GM21515 (cell line): Measurements from ENCODE around the gene SRP54.
"Not testable (repeated sequence)": the region's sequence is repeated elsewhere in the genome, so short reads cannot be mapped to it uniquely, and the experiment has no call there.

Source experiments
- ATAC-seq: cut with Tn5 transposase; IDR thresholded peaks from one replicate; pipeline ENCODE4 v1.9.1; 2021; ENCODE audit not compliant: unreplicated experiment

SRP54 gene

DNA sequence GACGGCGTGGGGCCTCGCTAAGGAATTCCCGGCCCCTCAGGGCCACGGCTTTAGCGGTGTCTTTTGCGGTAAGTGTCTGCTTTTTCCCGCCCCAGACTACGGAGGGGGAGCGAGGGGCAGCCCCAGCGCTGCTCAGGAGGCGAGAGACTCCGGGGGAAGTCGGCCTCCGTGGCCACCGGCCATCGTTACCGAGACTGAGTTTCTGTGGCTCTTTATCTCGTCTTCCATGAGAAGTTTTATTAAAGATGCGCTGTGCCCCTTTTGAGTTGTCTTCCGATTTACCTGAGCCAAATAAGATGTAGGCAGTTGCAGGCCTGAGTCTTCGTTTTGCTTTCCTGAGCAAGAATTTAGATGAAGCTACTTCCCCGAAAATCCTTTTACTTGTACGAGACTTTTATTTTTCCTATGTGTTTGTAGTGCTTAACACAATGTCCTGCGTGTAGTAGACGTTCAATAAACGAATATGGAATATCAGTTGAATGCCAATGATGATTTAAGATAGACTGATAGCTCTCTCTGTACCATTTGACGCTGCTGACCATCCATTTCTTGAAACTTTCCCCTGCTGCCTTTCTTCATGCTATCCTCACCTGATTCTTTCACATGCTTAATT lies 462 bp downstream of the SRP54 start:
- ATAC-seq: peak; percentile 25

DNA sequence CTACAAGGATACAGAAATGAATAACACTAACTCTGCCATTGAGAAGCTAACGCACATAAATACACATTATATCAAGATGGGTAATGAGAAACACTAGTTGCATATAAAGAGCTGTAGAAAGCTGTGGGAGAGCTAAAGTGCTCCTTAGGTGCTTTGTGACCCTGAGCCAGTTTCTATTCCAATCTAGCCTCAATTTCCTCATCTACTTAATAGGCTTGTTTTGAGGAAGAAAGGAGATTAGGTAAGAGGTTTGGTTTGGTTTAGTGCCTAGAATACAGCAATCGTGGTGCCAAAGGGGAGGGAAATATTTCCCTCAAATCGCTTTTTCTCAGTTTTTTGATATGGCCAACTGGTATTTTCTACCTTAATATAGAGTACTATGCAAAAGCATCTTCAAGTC lies 994 bp downstream of the SRP54 start:
- ATAC-seq: no peak

DNA sequence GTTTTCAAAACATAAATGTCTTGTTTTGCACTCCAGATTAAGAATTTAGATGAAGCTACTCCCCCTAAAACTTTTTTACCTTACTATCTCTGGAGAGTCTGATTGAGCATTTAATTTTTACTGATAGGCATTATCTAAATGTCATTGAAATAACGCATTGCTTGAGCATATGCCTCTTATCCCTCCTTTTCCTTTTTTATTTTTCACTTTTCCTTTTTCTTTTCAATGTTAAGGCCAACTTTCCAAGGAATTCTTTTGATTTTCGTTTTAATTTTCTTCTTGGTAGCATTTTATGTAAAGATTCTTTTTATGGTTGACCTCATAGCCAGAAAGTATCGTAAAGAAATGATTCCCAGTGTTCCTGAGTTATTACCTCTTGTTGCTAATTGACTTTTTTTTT lies 2.9 kb downstream of the SRP54 start:
- ATAC-seq: no peak

DNA sequence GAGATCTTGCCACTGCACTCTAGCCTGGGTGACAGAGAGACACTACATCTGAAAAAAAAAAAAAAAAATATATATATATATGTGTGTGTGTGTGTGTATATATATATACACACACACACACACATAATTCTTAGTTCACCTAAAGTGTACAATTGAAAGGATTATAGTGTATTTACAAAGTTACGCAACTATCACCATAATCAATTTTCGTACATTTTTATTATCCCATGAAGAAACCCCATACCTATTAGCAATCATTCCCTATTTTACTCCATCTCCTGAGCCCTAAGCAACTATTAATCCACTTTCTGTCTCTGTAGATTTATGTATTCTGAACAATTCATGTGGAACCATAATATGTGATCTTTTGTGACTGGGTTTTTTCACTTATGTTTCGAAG lies 4.4 kb downstream of the SRP54 start:
- ATAC-seq: no peak

DNA sequence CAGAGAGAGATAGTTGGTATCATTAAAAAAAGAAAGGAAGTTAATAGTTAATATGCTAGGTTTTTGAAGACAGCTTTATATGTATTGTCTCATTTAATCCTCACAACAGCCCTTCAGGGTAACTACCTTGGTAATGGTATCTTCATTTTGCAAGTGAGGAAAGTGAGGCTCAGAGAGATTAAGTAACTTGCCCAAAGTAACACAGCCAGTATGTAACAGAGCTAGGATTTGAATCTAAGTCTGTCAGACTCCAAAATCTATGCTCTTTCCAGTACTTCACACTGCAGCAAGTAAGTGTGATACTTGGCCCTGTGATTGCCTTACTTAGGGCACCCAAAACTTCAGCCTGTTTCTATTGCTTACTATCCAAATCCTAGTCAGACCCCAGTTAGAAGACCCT lies 7.0 kb downstream of the SRP54 start:
- no peak for ATAC-seq

DNA sequence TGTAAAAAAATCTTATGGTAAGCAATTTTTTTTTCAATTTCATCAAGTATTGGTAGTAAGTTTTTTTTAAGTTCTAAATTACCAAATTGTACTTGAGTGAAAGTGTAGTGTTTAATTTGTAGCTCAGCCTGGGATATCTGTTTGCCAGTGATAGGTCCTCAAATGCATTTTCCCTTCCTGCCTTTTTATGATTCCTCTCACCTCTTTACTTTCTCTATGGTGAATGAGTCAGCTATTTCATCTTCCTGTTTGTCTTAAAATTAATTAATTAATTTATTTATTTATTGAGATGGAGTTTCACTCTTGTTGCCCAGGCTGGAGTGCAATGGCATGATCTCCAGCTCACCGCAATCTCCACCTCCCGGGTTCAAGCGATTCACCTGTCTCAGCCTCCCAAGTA lies 10.6 kb downstream of the SRP54 start:
- no peak for ATAC-seq

DNA sequence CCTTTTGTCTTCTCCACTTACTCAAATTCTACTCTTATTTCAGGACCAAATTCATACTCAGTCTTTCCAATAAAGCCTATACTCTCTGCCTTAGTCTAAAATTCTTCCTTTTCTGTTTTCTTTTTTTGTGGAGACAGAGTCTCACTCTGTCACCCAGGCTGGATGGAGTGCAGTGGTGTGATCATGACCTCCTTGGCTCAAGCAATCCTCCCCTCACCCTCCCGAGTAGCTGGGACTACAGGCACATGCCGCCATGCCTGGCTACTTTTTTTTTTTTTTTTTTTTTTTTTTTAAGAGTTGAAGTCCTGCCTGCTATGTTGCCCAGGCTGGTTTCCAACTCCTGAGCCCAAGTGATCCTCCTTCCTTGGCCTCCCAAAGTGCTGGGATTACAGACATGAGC lies 11.9 kb downstream of the SRP54 start:
- ATAC-seq: no peak

DNA sequence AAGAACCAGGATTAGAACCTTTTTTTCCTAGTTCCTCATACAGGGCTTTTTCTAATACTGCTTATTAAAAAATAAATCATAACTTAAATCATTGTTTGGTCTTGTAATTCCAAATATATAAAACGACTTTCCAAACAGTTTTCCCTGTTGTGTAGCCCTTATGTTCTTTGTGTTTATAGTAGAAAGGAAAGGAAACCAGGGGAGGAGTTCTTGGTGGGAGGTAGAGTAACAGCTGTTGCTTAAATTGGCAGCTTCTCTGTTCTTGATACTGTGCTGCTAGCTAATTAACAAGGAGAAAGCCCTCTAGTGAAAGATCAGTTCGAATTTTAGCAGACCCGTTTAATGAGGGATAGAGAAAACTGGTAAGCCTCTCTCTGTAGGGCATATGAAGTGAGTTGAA lies 15.0 kb downstream of the SRP54 start:
- ATAC-seq: no peak

DNA sequence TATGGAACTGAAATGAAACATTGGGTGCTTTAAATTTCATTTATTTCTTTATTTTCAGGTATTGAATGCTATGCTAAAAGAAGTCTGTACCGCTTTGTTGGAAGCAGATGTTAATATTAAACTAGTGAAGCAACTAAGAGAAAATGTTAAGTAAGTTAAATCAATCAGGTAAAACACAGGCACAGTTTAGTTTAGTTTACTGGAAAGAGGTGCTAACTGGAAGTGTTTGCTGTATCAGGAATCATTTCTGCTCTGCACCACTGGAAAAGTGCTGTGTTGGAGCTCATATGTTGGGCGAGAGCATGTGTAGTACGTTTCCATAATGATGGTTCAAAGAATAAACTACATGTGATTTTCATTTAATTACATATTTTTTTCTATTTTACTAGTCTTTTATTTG lies 16.7 kb downstream of the SRP54 start:
- ATAC-seq: no peak

DNA sequence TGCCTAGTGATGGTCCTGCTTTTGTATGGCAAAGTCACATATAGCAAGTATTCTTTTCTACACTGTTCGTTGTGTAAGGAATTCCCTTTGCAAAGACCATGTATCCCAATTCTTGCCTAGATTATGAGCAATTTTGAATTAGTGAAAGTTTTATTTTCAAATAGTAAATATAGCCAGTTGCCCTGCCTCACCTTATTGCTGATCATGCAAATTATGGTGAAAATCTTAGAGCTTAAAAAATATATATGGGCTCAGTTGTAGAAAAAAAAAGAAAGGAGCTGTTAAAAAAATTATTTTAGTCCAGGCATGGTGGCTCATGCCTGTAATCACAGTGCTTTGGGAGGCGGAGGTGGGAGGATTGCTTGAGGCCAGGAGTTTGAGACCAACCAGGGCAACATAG lies 18.8 kb downstream of the SRP54 start:
- no peak for ATAC-seq

DNA sequence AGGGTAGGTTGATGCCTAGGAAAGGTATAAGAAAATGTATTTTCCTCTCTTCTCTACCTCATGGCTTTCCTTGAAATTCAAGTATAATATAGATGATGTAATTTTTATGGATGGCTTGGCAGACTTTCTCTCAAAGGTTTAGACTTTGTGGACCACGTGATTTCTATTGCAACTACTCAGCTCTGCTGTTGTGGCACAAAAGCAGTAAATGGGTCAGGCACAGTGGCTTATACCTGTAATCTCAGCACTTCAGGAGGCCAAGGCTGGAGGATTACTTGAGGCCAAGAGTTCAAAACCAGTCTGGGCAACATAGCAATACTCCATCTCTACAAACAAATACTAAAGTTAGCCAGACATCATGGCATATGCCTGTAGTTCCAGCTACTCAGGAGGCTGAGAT lies 22.0 kb downstream of the SRP54 start:
- no peak for ATAC-seq

DNA sequence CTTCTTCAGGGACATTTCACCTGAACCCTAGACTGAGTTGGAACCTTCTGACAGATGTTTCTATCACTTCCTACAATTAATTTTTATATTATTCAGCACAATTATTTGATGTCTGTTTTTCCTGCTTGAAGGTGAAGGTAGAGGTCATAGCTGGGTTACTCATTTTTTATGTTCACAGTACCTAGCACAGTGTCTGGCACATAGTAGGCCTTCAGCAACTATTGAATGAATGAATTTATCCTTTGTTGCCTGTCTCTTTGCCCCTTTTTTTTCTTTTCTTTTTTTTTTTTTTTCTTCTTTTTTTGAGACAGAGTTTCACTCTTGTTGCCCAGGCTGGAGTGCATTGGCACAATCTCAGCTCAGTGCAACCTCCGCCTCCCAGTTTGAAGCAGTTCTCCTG lies 33.8 kb downstream of the SRP54 start:
- ATAC-seq: no peak

DNA sequence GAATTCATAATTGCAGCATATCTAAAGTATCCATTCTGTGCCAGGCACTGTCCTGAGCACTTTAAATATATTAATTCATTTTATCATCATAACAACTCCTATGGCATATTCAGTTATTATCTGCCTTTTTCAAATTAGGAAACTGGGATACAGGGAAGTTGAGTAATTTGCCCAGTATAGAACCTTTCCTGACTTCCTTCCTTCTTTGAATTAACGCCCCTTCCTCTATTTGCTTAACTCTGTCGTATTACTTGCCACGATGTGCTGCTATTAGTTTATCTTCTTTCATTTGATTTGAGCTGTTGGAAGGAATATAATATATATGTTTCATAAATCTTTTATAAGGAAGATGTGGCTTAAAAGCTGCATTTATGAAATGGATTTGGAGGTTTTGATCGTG lies 37.9 kb downstream of the SRP54 start:
- ATAC-seq: no peak

DNA sequence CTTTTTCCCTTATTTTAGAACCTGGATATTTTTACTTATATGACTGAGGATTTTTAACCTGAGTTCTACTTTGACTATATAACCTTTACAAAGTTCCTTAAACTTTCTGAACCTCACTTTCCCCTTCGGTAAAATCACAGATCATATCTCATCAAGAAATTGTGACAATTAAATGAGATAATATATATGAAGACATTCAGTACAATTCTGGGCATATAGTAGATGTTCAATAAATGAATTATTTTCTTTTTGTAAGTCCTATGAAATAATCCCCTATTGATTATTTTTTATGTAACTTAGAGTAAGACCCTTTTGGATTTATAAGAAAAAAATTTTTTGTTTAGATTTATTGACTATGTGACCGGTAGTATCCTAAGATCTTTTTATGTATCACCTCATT lies 45.6 kb downstream of the SRP54 start:
- ATAC-seq: no peak

DNA sequence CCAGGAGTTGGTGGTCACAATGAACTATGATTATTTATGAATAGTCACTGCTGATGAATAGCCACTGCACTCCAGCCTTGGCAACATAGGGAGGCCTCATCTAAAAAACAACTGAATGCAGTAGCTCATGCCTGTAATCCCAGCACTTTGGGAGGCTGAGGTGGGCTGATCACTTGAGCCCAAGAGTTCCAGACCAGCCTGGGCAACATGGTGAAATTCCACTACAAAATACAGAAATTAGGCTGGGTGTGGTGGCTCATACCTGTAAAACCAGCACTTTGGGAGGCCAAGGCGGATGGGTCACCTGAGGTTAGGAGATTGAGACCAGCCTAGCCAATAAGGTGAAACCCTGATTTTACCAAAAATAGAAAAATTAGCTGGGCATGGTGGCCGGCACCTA lies 49.8 kb downstream of the SRP54 start:
- no peak for ATAC-seq

DNA sequence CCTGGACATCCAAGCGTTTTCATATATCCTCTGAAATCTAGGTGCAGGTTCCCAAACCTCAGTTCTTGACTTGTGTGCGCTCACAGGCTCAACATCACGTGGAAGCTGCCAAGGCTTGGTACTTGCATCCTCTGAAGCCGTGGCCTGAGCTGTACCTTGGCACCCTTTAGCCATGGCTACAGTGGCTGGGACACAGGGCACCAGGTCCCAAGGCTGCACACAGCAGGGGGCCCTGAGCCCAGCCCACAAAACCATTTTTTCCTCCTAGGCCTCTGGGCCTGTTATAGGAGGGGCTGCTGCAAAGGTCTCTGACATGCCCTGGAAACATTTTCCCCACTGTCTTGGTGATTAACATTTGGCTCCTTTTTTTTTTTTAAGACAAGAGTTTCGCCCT lies 51.6 kb downstream of the SRP54 start:
- no peak for ATAC-seq

DNA sequence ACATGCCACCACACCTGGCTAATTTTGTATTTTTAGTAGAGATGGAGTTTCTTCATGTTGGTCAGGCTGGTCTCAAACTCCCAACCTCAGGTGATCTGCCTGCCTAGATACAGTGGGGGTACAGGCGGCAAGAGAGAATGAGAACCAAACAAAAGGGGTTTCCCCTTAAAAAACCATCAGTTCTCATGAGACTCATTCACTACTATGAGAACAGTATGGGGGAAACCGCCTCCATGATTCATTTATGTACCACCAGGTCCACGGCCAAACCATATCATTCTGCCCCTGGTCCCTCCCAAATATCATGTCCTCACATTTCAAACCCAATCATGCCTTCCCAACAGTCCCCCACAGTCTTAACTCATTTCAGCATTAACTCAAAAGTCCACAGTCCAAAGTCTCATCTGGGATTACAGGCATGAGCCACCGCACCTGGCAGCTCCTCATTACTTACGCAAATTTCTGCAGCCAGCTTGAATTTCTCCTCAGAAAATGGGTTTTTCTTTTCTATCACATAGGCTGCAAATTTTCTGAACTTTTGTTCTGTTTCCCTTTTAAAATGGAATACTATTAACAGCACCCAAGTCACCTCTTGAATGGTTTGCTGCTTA lies 52.3 kb downstream of the SRP54 start:
- ATAC-seq: not testable (repeated sequence)

DNA sequence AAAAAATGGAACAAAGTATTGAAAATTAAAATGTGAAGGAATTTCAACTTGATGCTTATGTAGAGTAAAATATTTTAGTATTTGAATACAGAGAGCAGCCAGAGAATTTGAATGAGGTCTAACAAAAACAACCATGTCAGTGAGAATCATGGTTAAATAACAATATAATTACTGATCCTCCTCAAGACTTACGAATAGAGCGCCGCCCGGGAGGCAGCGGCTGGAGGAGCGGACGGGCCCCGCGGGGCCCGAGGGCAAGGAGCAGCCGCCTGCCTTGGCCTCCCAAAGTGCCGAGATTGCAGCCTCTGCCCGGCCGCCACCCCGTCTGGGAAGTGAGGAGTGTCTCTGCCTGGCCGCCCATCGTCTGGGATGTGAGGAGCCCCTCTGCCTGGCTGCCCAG lies 55.5 kb downstream of the SRP54 start:
- not testable (repeated sequence) for ATAC-seq

DNA sequence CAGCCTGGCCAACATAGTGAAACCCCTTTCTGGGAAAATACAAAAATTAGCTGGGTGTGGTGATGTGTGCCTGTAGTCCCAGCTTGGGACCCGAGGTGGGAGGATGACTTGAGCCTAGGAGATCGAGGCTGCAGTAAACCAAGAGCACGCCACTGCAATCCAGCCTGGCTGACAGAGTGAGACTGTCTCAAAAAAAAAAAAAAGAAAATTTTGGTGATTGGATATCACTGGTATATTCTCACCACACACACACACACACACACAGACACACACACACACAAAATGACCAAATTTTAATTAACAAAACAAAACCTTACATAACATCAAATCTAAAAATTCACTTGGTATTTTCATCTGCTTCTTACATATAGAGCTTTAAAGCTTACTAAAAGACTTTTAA lies 59.8 kb downstream of the SRP54 start:
- ATAC-seq: no peak

DNA sequence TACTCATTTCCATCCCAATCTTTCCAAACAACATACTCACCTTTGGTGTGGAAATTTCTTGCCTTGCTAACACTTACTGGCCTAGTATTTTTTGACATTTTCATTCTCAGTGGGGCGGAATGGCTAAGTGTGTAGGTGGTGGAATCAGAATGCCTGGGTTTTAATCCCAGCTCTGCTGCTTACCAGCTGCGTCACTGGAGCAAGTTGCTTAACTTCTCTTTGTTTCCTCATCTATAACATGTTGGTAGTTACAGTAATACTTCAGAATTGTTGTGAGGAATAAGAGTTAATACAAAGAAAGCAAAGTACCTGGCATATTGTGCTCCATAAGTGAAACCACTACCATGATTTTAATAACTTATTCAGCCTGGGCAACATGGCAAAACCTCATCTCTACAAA lies 60.3 kb downstream of the SRP54 start:
- ATAC-seq: no peak

DNA sequence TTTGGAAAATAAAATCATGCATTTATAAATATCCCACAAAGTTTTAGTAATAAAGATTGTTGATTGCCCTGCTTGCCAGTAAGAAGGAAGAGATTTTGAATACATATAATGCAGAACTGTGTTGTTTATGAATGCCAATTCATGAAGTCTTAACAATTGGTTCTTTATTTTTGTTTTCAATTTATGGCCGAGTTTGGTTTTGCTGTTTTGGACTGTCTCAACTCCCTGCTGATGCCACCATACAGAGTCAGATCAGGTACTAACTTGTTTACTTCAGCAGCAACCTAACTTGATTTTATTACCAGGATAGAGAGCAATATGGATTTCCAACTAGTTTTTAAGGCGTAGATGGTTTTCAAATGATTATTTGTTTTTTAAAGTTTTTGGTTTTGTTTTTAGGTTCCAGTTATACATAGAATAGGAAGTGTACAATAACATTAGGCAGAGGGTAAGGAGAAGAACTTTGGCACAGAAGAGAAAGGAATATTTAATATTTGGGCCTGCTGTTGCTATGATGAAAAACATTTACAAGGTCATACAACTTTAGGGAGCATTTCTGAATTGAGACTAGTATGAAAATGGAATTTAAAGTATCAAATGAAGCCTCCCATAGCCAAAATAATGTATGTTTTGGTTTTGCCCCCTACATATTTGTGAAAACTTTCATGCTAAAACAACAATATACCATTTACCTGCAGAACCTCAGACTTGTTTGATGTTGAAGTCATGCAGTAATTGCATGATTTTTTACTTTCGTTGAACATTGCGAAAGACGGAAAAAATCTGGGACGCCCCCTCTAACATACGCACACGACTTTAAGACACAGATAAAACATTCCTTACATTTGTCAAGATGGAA lies 62.4 kb downstream of the SRP54 start:
- no peak for ATAC-seq

DNA sequence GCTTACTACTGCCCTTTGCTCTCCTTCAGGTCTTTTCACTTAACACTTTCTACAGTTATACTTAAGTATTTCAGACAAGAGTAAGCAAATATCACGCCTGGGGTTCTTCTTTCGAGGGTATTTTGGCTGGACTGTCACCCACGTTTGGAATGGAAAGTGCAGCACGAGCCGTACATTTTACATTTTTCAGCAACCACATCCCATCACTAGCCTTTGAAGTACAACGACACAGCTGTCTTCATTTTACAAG lies 62.9 kb downstream of the SRP54 start:
- ATAC-seq: no peak
